Breast epithelium (tissue), 3 donors: ENCODE measurements around the gene DLEC1.

Experiments used
- CTCF ChIP-seq, 3 donors: fragments of 450-650 bp; IDR thresholded peaks; one replicate each; pipeline ENCODE4 v1.5.1; 2016 to 2017; ENCODE audit warnings: antibody characterized with exemption in 3 of 3, mild to moderate bottlenecking in 3 of 3, moderate library complexity in 3 of 3
- POLR2A ChIP-seq: fragments of 450-650 bp; IDR thresholded peaks from one replicate; pipeline ENCODE4 v1.6.1; 2016; ENCODE audit warnings: antibody characterized with exemption, mild to moderate bottlenecking, moderate library complexity
- POLR2AphosphoS5 ChIP-seq, 3 donors: sonication (generic); formaldehyde crosslinking; IDR thresholded peaks; one replicate each; pipeline ENCODE4 v1.6.1; 2017; ENCODE audit warnings: antibody characterized with exemption in 3 of 3

GRCh38 chr3:38122712-38123290 is 83.8 kb downstream of the DLEC1 start:
- no peak for TF ChIP-seq POLR2AphosphoS5 (IDR thresholded peaks at IDR 0.05)
- TF ChIP-seq CTCF (IDR thresholded peaks at IDR 0.05) = no peak
- no peak for TF ChIP-seq POLR2A
